CD14-positive monocyte (primary cell): Measurements from ENCODE around the gene STYX. TPM values are rescaled to one million over a fixed set of nuclear protein-coding genes. Genes with fewer than 3 reads are reported as not detected.

ENCODE experiments used
- DNase-seq, 3 donors: peaks; one replicate each; pipeline ENCODE4 v3.0.0-alpha.2; 2011 to 2022
- H2AFZ ChIP-seq: 2 replicates; pipeline ENCODE4 v1.6.0; 2012; ENCODE audit warnings: mild to moderate bottlenecking, low read depth, low read length, inconsistent platforms; ENCODE audit not compliant: insufficient read depth, poor library complexity, severe bottlenecking
- H3K27ac ChIP-seq, 2 donors: 1 replicate in 1 of 2; 2 replicates in 1 of 2; pipeline ENCODE4 v1.5.1; 2012 to 2013; ENCODE audit warnings: low read length in 2 of 2, control low read depth in 1 of 2, inconsistent platforms in 1 of 2, low read depth in 1 of 2, mild to moderate bottlenecking in 1 of 2
- H3K27me3 ChIP-seq, 2 donors: one replicate each; pipeline versions ENCODE4 v1.6.0 to v1.6.1; 2011 to 2013; ENCODE audit warnings: low read length in 2 of 2; ENCODE audit not compliant: control insufficient read depth in 2 of 2, insufficient read depth in 2 of 2
- H3K36me3 ChIP-seq, 2 donors: replicated peaks in 1 of 2; 1 replicate in 1 of 2; 2 replicates in 1 of 2; pipeline versions ENCODE4 v1.5.1 to v1.6.1; 2012 to 2013; ENCODE audit warnings: low read length in 2 of 2, control low read depth in 1 of 2, inconsistent platforms in 1 of 2, mild to moderate bottlenecking in 1 of 2; ENCODE audit not compliant: insufficient read depth in 2 of 2, control insufficient read depth in 1 of 2
- H3K4me1 ChIP-seq, 2 donors: 1 replicate in 1 of 2; 2 replicates in 1 of 2; pipeline versions ENCODE4 v1.5.1 to v1.6.1; 2012 to 2013; ENCODE audit warnings: low read length in 2 of 2, control low read depth in 1 of 2, inconsistent platforms in 1 of 2, mild to moderate bottlenecking in 1 of 2, moderate library complexity in 1 of 2; ENCODE audit not compliant: insufficient read depth in 2 of 2, control insufficient read depth in 1 of 2
- H3K4me2 ChIP-seq: replicated peaks from 2 replicates; pipeline ENCODE3; 2012; ENCODE audit warnings: low read length, moderate library complexity, mild to moderate bottlenecking; ENCODE audit not compliant: poor library complexity, severe bottlenecking; ENCODE audit errors: extremely low read depth
- H3K4me3 ChIP-seq, 3 experiments: fragments of 200-600 bp in 1 of 3; sonication (generic) in 1 of 3; replicated peaks in 1 of 3; 1 replicate in 2 of 3; 2 replicates in 1 of 3; pipeline ENCODE4 v1.5.1; 2011 to 2013; ENCODE audit warnings: low read length in 3 of 3, mild to moderate bottlenecking in 3 of 3, control low read depth in 2 of 3, low read depth in 2 of 3, inconsistent platforms in 1 of 3, moderate library complexity in 1 of 3
- H3K79me2 ChIP-seq: 2 replicates; pipeline ENCODE4 v1.6.0; 2012; ENCODE audit warnings: mild to moderate bottlenecking, control low read depth, inconsistent platforms, low read length, moderate library complexity; ENCODE audit not compliant: insufficient read depth
- H3K9ac ChIP-seq: 2 replicates; pipeline ENCODE4 v1.6.0; 2017; ENCODE audit warnings: low read length, mild to moderate bottlenecking; ENCODE audit not compliant: insufficient read depth, poor library complexity, severe bottlenecking
- H3K9me3 ChIP-seq, 2 donors: replicated peaks in 1 of 2; 1 replicate in 1 of 2; 2 replicates in 1 of 2; pipeline versions ENCODE4 v1.5.1 to v1.6.1; 2012 to 2013; ENCODE audit warnings: low read length in 2 of 2, control low read depth in 1 of 2; ENCODE audit not compliant: control insufficient read depth in 1 of 2, insufficient read depth in 1 of 2
- H4K20me1 ChIP-seq: 2 replicates; pipeline ENCODE4 v1.6.0; 2012; ENCODE audit warnings: mild to moderate bottlenecking, low read length, control low read depth, moderate library complexity; ENCODE audit not compliant: insufficient read depth
- H3K27ac Mint-ChIP-seq, 7 donors: one replicate each; pipeline ENCODE4 v1.8.0; 2020; ENCODE audit warnings: mild to moderate bottlenecking in 7 of 7, mixed read lengths in 7 of 7, moderate library complexity in 6 of 7, inconsistent platforms in 2 of 7
- H3K27me3 Mint-ChIP-seq, 3 donors: one replicate each; pipeline ENCODE4 v1.8.0; 2021 to 2022; ENCODE audit warnings: low read depth in 3 of 3, mild to moderate bottlenecking in 3 of 3, mixed read lengths in 3 of 3, moderate library complexity in 3 of 3, inconsistent platforms in 1 of 3
- H3K36me3 Mint-ChIP-seq, 2 donors: one replicate each; pipeline ENCODE4 v1.8.0; 2020; ENCODE audit warnings: mixed read lengths in 2 of 2, inconsistent platforms in 1 of 2, mild to moderate bottlenecking in 1 of 2
- H3K4me1 Mint-ChIP-seq: one replicate; pipeline ENCODE4 v1.8.0; 2020; ENCODE audit warnings: mild to moderate bottlenecking, mixed read lengths
- H3K4me3 Mint-ChIP-seq, 2 donors: one replicate each; pipeline ENCODE4 v1.8.0; 2020; ENCODE audit warnings: mild to moderate bottlenecking in 2 of 2, mixed read lengths in 2 of 2, moderate library complexity in 1 of 2
- H3K9me3 Mint-ChIP-seq, 7 donors: one replicate each; pipeline ENCODE4 v1.8.0; 2020 to 2022; ENCODE audit warnings: mixed read lengths in 7 of 7, mild to moderate bottlenecking in 6 of 7, moderate library complexity in 6 of 7, inconsistent platforms in 2 of 7
- WGBS: methylation state at CpG from one replicate; pipeline ENCODE4 v1.1.5; 2013; ENCODE audit warnings: missing lambda C conversion rate; ENCODE audit not compliant: insufficient coverage; 5-methylcytosine and 5-hydroxymethylcytosine counted together
- intact Hi-C, 2 donors: fragments of 100-400 bp; cut with micrococcal nuclease; formaldehyde crosslinking; loops; one replicate each; pipeline versions ENCODE4 v1.15.0 to v1.15.1; 2023
- polyA plus RNA-seq, 3 donors: library from polyadenylated mRNA; depleted of rRNA in 1 of 3; unstranded in 2 of 3; stranded (reverse) in 1 of 3; fragments of 300-500 nt in 2 of 3; fragments of >200 nt in 1 of 3; fragmentation: Illumina TruSeq in 2 of 3; gene quantifications; 1 replicate in 2 of 3; 2 replicates in 1 of 3; pipeline ENCODE4 v1.2.3, GENCODE V29; 2012 to 2021
- TF ChIP-seq, protein P1 (sequence below): fragments of 200-600 bp; IDR thresholded peaks from one replicate; pipeline ENCODE4 v1.8.0; 2022; ENCODE audit warnings: antibody characterized with exemption, mild to moderate bottlenecking

The STYX gene
- polyA plus RNA-seq, 3 donors: 7.3 to 16.7 (median 12.0) TPM

DNA sequence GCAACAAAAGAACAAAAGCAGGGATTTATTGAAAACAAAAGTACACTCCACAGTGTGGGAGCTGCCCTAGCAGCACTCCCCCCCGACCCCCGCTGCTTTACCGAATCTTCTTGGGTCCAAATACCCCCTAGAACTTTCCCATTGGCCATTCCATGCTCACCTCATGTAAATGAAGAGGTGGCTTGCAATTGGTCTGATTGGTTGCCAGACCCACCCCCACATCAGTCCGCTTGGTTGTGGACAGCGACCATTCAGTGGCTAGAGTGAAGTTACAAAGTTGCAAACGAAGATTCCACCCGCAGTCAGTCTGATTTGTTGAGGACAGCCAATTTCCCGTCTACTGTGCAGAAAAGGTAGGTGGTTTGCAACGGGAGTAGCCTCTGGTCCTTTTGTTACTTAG, 3.9 kb downstream of the STYX start:
- peaks cover 81% of the 10 kb centered on the region for H3K79me2 ChIP-seq
- no peak overlapping the region for H2AFZ ChIP-seq
- H3K27ac ChIP-seq: peak overlapping the region in 1 of 2 donors; percentile 6
- intact Hi-C loops: loop anchor here (5.0 to 10.0 kb wide), 3 partner anchors 37 to 179 kb away; partner anchors contain the start of genes ERO1A (in 2 of the 2), GNPNAT1 (in 1 of the 2), GPR137C (in 1 of the 2) and TXNDC16 (in 1 of the 2)
- no peaks in the 10 kb centered on the region for H3K27me3 ChIP-seq
- Mint-ChIP-seq H3K9me3 (no peaks in the 10 kb centered on the region), H3K27me3 (no peaks in the 10 kb centered on the region), H3K4me3 (no peak overlapping the region), H3K4me1 (peaks cover 30% of the 10 kb centered on the region), H3K36me3 (peaks cover 27 to 28% of the 10 kb centered on the region in 2 donors), H3K27ac (peak overlapping the region; percentile 5 to 63 (median 39))
- H3K4me3 ChIP-seq: no peak overlapping the region
- no peak for DNase-seq
- peaks cover 15% of the 10 kb centered on the region for H4K20me1 ChIP-seq
- WGBS: 100% methylated on average over 3 of the region's 9 CpGs
- H3K9ac ChIP-seq: no peak overlapping the region
- H3K4me2 ChIP-seq: no peak overlapping the region
- TF ChIP-seq, protein P1, sequence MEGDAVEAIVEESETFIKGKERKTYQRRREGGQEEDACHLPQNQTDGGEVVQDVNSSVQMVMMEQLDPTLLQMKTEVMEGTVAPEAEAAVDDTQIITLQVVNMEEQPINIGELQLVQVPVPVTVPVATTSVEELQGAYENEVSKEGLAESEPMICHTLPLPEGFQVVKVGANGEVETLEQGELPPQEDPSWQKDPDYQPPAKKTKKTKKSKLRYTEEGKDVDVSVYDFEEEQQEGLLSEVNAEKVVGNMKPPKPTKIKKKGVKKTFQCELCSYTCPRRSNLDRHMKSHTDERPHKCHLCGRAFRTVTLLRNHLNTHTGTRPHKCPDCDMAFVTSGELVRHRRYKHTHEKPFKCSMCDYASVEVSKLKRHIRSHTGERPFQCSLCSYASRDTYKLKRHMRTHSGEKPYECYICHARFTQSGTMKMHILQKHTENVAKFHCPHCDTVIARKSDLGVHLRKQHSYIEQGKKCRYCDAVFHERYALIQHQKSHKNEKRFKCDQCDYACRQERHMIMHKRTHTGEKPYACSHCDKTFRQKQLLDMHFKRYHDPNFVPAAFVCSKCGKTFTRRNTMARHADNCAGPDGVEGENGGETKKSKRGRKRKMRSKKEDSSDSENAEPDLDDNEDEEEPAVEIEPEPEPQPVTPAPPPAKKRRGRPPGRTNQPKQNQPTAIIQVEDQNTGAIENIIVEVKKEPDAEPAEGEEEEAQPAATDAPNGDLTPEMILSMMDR: no peak
- H3K9me3 ChIP-seq: no peaks in the 10 kb centered on the region
- H3K4me1 ChIP-seq: peaks cover 19 to 22% of the 10 kb centered on the region in 2 donors
- H3K36me3 ChIP-seq: peaks cover 2 to 17% of the 10 kb centered on the region in 2 donors

DNA sequence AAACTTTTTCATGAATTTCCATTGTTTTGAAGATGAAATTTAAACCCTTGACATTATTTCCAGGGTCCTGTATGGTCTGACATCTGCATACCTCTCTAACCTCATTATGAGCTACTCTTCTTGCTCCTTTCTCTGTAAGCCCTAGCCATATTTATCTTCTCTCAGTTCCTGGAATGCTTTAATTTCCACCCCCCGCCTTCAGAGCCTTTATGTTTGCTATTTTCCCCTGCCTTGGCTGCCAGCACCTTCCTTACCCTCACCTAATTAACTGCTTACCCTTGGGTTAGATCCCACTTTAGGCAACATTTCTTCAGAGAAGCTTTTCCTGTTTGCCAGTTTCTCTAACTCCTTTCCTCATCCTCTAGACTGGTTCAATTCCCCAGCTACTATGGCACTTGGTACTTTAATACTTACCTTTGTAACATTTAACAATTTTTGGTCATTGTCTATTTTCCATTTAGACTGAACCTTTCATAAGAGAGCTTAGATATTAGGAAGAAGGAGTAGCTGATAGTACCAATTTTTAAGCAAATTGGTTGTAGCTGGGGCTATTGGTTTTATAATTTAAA, 6.0 kb downstream of the STYX start:
- Mint-ChIP-seq H3K4me1 (peaks cover 27% of the 10 kb centered on the region), H3K9me3 (no peaks in the 10 kb centered on the region), H3K36me3 (peaks cover 34 to 36% of the 10 kb centered on the region in 2 donors), H3K27ac (peak overlapping the region in 3 of 7 donors; percentile 7 to 57 (median 23)), H3K27me3 (no peaks in the 10 kb centered on the region), H3K4me3 (no peak overlapping the region)
- Histone ChIP-seq H4K20me1 (peaks cover 15% of the 10 kb centered on the region), H3K79me2 (peaks cover 93% of the 10 kb centered on the region), H3K36me3 (peaks cover 2 to 17% of the 10 kb centered on the region in 2 donors), H3K9me3 (no peaks in the 10 kb centered on the region), H3K27me3 (no peaks in the 10 kb centered on the region), H2AFZ (no peak overlapping the region), H3K27ac (no peak overlapping the region), H3K4me1 (peaks cover 13 to 17% of the 10 kb centered on the region in 2 donors), H3K4me3 (no peak overlapping the region), H3K9ac (no peak overlapping the region), H3K4me2 (no peak overlapping the region)
- WGBS: 92% methylated on average over 1 of the region's 1 CpG
- intact Hi-C loops: loop anchor here in 1 of 2 donors (10.0 kb wide), 2 partner anchors 59 to 181 kb away; partner anchors contain the start of genes GNPNAT1, GPR137C and TXNDC16
- no peak for DNase-seq
- TF ChIP-seq, protein P1: no peak
